K562 (cell line): ENCODE results near the gene USP20. TPM values are rescaled to one million over a fixed set of nuclear protein-coding genes. Genes with fewer than 3 reads are reported as not detected.

Source experiments
- ATF6 ChIP-seq: sonication (generic); formaldehyde crosslinking; IDR thresholded peaks from 2 replicates; pipeline ENCODE4 v1.4.0; 2020; ENCODE audit warnings: mild to moderate bottlenecking, missing genetic modification reagents
- CAMTA2 ChIP-seq: fragments of 250-450 bp; sonication (Bioruptor Pico); conservative IDR thresholded peaks from 2 replicates; pipeline ENCODE4 v1.5.1; 2022
- CBX3 ChIP-seq, 2 experiments: IDR thresholded peaks; 1 replicate in 1 of 2; 2 replicates in 1 of 2; pipeline ENCODE4 v1.6.1; 2012; ENCODE audit warnings: inconsistent platforms in 2 of 2, low read length in 2 of 2, borderline replicate concordance in 1 of 2, control low read depth in 1 of 2
- CHD4 ChIP-seq: fragments of 200-600 bp; sonication (generic); IDR thresholded peaks from 3 replicates; pipeline ENCODE4 v1.6.1; 2012; ENCODE audit warnings: low read depth, mild to moderate bottlenecking, mixed read lengths, low read length, inconsistent platforms; ENCODE audit not compliant: insufficient read depth, insufficient replicate concordance, poor library complexity, severe bottlenecking
- E2F8 ChIP-seq: fragments of 450-650 bp; IDR thresholded peaks from 2 replicates; pipeline ENCODE4 v1.7.1; 2018; ENCODE audit warnings: mild to moderate bottlenecking, low read depth; ENCODE audit not compliant: partially characterized antibody
- FOXM1 ChIP-seq, 2 experiments: fragments of 450-650 bp in 1 of 2; sonication (generic) in 1 of 2; formaldehyde crosslinking in 1 of 2; IDR thresholded peaks; 2 replicates each; pipeline versions ENCODE4 v1.6.1 to v1.9.0; 2017 to 2022; ENCODE audit warnings: low read depth in 2 of 2, mild to moderate bottlenecking in 2 of 2, missing genetic modification reagents in 1 of 2, moderate library complexity in 1 of 2
- HNRNPH1 ChIP-seq: fragments of 200-400 bp; formaldehyde crosslinking; optimal IDR thresholded peaks from 2 replicates; pipeline ENCODE3; 2017; ENCODE audit warnings: low read depth, mild to moderate bottlenecking, low read length, moderate library complexity
- ID3 ChIP-seq, 2 experiments: fragments of 250-450 bp in 1 of 2; fragments of 450-650 bp in 1 of 2; sonication (Bioruptor Pico) in 1 of 2; IDR thresholded peaks; 2 replicates each; pipeline versions ENCODE4 v1.6.1 to v1.8.0; 2016 to 2021; ENCODE audit warnings: mild to moderate bottlenecking in 2 of 2, moderate library complexity in 2 of 2, missing compliant biosample characterization in 1 of 2, missing genetic modification characterization in 1 of 2
- MAFF ChIP-seq: IDR thresholded peaks from 2 replicates; pipeline ENCODE4 v1.6.1; 2012; ENCODE audit warnings: low read length, improper control_type of control experiment
- MAFG ChIP-seq: fragments of 450-650 bp; conservative IDR thresholded peaks from 2 replicates; pipeline ENCODE4 v1.6.1; 2016; ENCODE audit warnings: missing genetic modification characterization, missing compliant biosample characterization
- MAFK ChIP-seq: IDR thresholded peaks from 2 replicates; pipeline ENCODE4 v1.6.1; 2011; ENCODE audit warnings: low read length, improper control_type of control experiment
- MTA3 ChIP-seq: fragments of 450-650 bp; formaldehyde crosslinking; IDR thresholded peaks from 2 replicates; pipeline ENCODE4 v1.6.1; 2017; ENCODE audit warnings: mild to moderate bottlenecking, borderline replicate concordance
- OTX1 ChIP-seq: fragments of 450-650 bp; formaldehyde crosslinking; IDR thresholded peaks from 2 replicates; pipeline ENCODE4 v1.4.0; 2022; ENCODE audit warnings: mild to moderate bottlenecking
- SRSF3 ChIP-seq: fragments of 200-400 bp; formaldehyde crosslinking; IDR thresholded peaks from 2 replicates; pipeline ENCODE4 v1.6.1; 2016; ENCODE audit warnings: mild to moderate bottlenecking, low read length, moderate library complexity; ENCODE audit not compliant: insufficient read depth
- TAF7 ChIP-seq: fragments of 450-650 bp; IDR thresholded peaks from 2 replicates; pipeline ENCODE4 v1.6.1; 2016; ENCODE audit warnings: missing genetic modification characterization, missing compliant biosample characterization
- WHSC1 ChIP-seq: IDR thresholded peaks from one replicate; pipeline ENCODE4 v1.6.1; 2012; ENCODE audit warnings: low read length, control low read depth, inconsistent platforms
- ZBTB9 ChIP-seq: fragments of 450-650 bp; formaldehyde crosslinking; IDR thresholded peaks from 2 replicates; pipeline ENCODE4 v1.4.0; 2020; ENCODE audit warnings: mild to moderate bottlenecking, moderate library complexity
- ZNF165 ChIP-seq: fragments of 250-450 bp; sonication (Bioruptor Pico); IDR thresholded peaks from 2 replicates; pipeline ENCODE4 v1.4.0; 2020; ENCODE audit warnings: borderline replicate concordance
- ZNF224 ChIP-seq: sonication (generic); formaldehyde crosslinking; IDR thresholded peaks from 2 replicates; pipeline ENCODE4 v1.8.0; 2022; ENCODE audit warnings: mild to moderate bottlenecking, missing genetic modification reagents
- ZNF316 ChIP-seq: fragments of 450-650 bp; IDR thresholded peaks from 2 replicates; pipeline ENCODE4 v1.6.1; 2016
- ZNF445 ChIP-seq: fragments of 250-450 bp; sonication (Bioruptor Pico); IDR thresholded peaks from 2 replicates; pipeline ENCODE4 v1.4.0; 2020; ENCODE audit warnings: low read depth, mild to moderate bottlenecking, moderate library complexity
- ZNF79 ChIP-seq: fragments of 250-450 bp; sonication (Bioruptor Pico); IDR thresholded peaks from 2 replicates; pipeline ENCODE4 v1.4.0; 2020; ENCODE audit warnings: low read depth, mild to moderate bottlenecking, moderate library complexity
- polyA plus RNA-seq, 8 experiments: library from polyadenylated mRNA; depleted of rRNA in 4 of 8; stranded (reverse) in 5 of 8; unstranded in 3 of 8; fragments of >200 nt; fragmentation: Nextera tagmentation in 2 of 8; fragmentation: Illumina TruSeq in 1 of 8; extraction: Ambion mirVana in 2 of 8; extraction: Trizol in 1 of 8; gene quantifications; 2 replicates each; pipeline versions ENCODE4 v1.2.1 to v1.2.3, GENCODE V29; 2011 to 2014; ENCODE audit warnings: inconsistent platforms in 1 of 8, missing spikeins in 1 of 8
- total RNA-seq, 7 experiments: library from RNA; depleted of rRNA in 6 of 7; stranded (reverse); fragments of >200 nt in 6 of 7; fragmentation: Illumina TruSeq in 2 of 7; extraction: Trizol in 2 of 7; gene quantifications; 2 replicates each; pipeline versions ENCODE4 v1.2.1 to v1.2.3, GENCODE V29; 2011 to 2021; ENCODE audit warnings: low replicate concordance in 1 of 7

Gene USP20
- total and polyA plus RNA-seq, 9 of the 15 experiments (the other 6 are each of a cell fraction or from before 2014, with no cell fraction given): 1.9 to 136 (median 49.1) TPM

GRCh38 chr9:129864991-129865647 lies 29.9 kb downstream of the USP20 start (continued):
- TF ChIP-seq HNRNPH1 (no peak), OTX1 (CRISPR knock-in tag) (no peak), ATF6 (no peak), ZNF224 (CRISPR knock-in tag) (no peak), ZNF79 (CRISPR knock-in tag) (no peak), ZNF316 (peak; percentile 82), MAFF (peak; percentile 62), FOXM1 (IDR thresholded peaks at IDR 0.05; ENCODE audit: low read depth) (no peak), FOXM1 (CRISPR knock-in tag; IDR thresholded peaks at IDR 0.05; ENCODE audit: low read depth) (no peak), CAMTA2 (CRISPR knock-in tag) (no peak), ID3 (CRISPR knock-in tag; IDR thresholded peaks at IDR 0.05) (no peak), ID3 (tag; IDR thresholded peaks at IDR 0.05) (0 out of 2 replicates have a peak, but pooled peaks have one; percentile 15), CBX3 (IDR thresholded peaks at IDR 0.05; ENCODE audit: borderline replicate concordance in 1 of 2, low read length in 2 of 2) (0 out of 3 replicates have a peak, but pooled peaks of 1 of the 2 experiments have one; percentile 43), TAF7 (tag) (no peak), ZNF165 (CRISPR knock-in tag) (0 out of 2 replicates have a peak, but pooled peaks have one; percentile 36), MAFK (no peak; the same call in 1 of the 2 replicates), ZBTB9 (no peak), ZNF445 (CRISPR knock-in tag) (no peak), MTA3 (no peak), E2F8 (no peak), MAFG (peak; percentile 87), SRSF3 (no peak), CHD4 (no peak), WHSC1 (peak; percentile 89)
